ENCODE measurements around the gene PTGFR.

PTGFR gene, protein sequence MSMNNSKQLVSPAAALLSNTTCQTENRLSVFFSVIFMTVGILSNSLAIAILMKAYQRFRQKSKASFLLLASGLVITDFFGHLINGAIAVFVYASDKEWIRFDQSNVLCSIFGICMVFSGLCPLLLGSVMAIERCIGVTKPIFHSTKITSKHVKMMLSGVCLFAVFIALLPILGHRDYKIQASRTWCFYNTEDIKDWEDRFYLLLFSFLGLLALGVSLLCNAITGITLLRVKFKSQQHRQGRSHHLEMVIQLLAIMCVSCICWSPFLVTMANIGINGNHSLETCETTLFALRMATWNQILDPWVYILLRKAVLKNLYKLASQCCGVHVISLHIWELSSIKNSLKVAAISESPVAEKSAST

DNA sequence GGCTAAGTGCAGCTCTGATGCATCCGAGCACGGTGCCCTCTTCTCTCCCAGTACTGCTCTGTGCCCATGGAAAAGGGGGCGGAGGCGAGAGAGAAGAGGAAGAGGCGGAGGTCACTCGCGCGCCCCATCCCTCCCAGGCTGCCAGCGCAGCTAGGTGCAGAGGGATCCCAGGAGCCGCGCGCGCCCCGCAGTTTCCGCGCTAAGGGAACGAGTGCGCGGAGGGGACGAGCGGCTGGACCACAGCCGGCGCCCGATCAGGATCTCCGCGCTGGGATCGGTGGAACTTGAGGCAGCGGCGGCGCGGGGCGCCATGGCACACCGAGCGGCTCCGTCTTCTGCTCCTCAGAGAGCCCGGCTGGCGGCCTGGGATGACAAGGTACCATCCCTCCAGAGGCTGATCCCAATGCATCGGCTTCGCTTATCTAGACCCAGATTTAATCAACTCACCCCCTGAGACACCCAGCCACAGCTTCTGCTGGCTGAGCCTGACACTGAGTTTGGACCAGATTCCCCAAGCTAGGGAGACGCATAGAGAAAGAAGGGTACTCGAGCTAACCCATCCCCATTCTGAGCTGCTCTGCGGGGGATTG is at the start of gene PTGFR:
TSS of gene PTGFR (plus strand) at position 114 of the 590 bp plus-strand sequence. CDS start 1,770 bp downstream, outside the sequence.
- DNase-seq, result no peak

DNA sequence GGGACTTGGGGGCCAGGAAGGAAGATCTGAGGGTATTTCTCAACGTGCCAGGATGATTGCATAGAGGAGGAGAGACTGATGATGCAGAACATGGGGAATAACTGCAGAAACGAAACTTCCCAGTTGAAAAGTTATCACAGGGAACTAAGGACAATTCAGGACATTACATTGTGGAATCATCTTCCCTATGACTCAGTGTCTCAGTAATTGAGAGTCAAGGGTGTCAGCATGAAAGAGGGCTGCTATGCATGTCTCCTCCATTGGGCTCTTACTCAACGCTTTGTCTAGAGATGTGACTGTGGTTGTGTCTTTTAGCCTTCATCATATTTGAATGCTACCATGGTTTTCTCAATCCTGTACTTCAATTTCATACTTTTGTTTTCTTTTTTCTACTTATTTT is 48.9 kb upstream of the PTGFR start:
- DNase-seq, result no peak

DNA sequence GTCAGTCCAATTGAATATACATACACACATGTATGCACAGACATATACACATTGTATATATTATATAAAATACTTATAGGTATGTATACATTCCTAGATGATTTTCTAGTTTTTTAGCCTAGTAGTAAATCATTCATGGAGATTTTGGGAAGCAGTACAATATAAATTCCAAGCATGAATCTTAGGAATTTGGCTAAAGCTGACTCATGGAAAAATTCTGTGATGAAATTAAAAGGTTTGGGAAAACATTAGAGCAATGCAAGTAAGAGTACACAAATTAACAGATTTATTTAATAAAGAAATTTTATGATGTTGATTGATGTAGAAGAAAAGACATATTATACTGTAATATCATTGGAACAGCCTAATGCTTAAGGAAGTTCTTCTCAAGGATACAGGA is 43.7 kb upstream of the PTGFR start:
- no peak for DNase-seq

DNA sequence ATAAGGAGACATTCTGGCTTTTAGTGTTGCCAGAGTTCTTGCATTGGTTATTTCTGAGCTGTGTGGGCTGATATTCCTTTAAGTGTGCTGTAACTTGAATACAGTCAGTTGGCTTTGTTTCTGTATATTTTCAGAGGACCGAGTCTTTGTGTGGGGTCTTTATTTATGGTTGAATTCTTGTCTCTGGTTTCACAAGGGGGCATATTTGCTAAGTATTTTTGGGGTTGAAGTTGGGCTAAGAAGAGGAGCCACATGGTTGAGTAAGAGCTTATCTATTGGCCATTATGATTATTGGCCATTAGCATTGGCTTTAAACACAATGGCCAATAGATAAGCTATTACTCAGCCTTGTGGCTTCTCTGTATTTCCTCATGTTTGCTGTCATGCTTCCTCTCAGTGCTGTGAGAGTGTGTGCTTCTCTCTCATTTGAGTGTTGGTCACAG is 26.3 kb upstream of the PTGFR start:
- DNase-seq, result peak; percentile 75

DNA sequence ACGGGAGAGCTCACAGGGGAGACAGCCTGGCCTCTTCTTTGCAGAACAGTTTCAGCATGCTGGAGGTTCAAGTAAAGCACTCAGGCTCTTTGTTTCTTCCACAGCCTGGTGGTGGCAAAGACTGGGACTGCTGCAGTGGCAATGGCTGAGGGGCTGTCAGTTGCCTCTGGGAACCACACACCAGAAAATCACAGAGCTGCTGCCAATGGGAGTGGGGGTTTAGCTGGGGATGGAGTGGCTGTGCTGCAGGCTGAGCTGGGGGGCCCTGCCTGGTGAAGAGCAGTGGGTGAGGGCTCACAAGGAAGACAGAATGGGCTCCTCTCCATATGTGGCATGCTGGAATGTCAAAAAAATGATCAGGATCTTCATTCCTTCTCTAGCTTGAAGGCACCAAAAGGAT is 25.6 kb upstream of the PTGFR start:
- no peak for DNase-seq

DNA sequence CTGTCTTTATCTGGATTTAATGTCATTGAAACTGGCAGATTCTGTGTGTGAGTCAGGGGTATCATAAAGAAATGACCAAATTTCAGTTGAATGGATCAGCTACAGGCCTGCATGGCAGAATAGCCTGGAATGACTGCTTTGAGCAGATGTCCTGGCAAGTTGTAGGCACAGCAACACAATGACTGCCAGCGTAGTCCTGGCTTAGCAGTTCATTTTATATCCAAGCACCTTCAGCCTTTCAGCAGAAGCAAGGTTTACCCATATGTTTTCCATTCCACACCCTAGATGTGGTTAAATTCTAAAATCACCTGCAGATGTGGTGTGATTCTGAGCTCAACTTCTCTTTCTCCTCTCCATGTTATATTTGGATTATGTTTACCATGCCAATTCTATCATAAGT is 22.3 kb upstream of the PTGFR start:
- DNase-seq, result no peak

DNA sequence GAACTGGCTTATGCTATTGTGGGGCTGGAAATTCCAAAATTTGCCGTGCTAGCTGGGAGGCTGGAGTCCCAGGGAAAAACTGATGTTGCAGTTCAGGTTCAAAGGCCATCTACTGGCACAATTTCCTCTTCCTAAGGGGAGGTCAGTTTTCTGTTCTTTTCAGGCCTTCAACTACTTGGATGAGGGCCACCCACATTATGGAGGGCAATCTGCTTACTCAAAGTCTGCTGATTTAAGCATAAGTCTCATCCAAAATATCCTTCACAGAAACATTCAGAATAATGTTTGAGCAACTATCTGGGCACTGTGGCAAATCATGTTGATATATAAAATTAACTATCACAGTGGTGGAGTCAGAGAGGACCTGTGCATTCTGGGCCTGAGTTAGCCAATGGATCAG is 21.2 kb upstream of the PTGFR start:
- no peak for DNase-seq

DNA sequence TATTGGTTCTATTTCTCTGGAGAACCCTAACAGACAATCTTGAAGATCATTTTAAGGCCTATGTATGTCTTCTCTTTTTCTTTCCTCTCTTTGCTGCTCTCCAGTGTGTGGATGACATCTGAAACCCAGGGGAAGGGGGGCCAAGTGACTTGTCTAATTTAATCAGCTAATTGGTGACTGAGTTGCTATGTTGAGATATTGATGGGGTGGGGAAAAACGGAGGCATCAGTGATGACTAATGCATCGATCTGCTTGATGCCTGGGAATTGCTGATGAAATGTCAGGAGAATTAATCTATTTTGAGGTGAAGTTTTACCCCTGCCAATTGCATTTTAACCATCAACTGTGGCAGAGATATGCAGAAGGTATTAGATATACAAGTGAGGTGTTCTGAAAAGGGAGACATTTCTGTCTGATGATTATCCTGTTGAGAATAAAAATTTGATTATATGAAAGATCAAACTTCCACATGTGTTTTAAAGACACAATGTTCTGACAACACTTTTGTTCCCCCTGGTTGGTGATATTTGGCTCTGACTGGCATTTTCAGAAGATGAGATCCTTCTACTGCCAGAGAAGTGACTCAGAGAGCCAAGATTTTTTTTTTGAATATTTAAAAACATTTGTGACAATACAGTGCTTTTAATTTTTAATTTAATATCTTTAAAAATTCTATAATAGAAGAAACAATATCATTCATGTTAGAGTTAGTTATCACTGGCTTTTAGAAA is 18.7 kb upstream of the PTGFR start:
- DNase-seq, result no peak

DNA sequence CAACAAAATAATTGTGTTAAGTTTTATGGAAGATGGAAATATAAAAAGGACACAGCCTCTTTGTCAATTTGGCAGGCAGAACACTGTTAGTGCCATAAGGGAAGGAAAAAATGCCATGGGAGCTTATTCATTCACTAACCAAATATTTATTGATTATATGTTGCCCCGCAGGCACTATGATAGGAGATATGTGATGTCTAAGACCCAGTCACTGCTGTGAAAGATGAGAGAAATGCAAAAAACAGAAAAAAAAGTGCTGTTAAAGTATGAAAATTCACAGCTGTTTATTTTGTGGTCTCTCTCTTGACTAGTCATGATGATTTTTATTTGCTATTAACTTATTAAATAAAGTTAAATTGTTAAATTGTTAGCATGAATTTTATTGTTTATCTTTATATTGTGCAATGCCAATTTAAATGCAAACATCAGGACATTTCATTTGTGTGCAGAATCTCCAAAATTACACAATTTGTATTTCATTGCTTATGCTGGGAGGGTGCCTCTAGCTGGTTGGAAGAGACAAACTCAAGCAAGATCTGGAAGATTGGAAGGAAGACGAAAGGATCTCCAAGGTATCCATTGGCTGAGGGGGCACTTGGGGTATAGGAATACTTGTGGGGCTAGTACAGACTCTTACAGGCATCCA is 17.8 kb upstream of the PTGFR start:
- no peak for DNase-seq

DNA sequence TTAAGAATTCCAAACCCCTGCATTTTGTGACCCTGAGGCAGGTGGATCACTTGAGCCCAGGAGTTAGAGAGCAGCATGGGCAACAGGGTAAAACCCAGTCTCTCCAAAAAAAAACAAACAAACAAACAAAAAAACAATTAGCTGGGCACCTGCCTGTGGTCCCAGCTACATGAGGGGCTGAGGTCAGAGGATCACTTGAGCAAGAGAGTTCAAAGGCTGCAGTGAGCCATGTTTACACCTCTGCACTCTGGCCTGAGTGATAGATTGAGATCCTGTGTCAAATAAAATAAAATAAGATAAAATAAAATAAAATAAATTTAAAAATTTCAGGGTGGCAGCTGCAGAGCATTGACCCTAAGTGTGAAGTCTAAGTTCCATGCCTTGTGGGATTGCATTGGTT is 16.7 kb upstream of the PTGFR start:
- DNase-seq, result no peak

DNA sequence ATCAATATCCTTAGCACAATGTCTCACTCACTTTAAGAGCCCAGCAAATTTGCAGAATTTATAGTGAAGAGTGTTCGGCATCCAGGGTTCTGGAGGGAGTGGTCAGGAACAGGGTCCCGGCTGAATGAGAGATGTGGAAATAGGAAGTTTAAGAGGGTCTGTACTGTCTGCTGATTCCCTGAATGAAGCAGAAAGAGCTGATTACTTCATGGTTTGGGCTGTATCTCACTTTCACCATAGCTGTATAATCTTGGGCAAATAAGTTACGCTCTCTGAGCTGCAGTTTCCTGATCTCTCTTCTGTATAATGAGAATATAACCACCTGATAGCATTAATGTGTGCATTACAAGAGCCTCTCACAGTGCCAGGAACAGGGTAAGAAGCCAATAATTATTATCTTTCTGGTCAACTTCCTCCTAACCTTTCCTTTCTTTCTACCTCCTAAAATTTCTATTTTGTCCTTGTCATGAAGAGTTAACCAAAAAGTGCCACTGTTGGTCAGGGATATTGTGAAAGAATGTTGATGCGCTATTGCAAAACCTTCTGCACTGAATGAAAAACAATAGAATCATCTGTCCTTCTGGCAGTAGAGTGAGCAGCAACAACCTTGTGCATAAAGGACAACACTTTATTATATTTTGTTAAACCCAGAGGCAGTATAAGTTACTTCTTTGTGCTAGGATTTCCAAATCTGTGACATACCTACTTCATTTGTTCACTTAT is 14.7 kb upstream of the PTGFR start:
- peak; percentile 74 for DNase-seq

DNA sequence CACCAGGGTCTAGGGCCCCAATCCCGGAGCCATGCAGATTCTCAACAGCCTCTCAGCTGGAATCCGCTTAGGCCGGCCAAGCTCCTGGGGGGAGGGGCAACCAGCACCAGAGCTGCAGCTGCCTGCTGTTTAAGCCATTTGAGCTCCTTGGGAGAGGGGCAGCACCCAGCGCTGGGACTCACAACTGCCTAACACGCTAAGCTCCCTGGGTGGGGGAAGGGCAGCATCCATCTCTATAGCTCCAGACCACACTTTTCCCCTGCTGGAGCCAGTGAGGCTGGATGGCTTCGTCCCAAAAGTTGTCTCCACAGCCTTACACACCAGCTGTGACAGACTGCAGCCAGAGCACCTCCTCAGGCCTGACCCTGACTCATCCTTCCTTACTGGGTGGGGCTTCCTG is 6.9 kb upstream of the PTGFR start:
- DNase-seq, result no peak

DNA sequence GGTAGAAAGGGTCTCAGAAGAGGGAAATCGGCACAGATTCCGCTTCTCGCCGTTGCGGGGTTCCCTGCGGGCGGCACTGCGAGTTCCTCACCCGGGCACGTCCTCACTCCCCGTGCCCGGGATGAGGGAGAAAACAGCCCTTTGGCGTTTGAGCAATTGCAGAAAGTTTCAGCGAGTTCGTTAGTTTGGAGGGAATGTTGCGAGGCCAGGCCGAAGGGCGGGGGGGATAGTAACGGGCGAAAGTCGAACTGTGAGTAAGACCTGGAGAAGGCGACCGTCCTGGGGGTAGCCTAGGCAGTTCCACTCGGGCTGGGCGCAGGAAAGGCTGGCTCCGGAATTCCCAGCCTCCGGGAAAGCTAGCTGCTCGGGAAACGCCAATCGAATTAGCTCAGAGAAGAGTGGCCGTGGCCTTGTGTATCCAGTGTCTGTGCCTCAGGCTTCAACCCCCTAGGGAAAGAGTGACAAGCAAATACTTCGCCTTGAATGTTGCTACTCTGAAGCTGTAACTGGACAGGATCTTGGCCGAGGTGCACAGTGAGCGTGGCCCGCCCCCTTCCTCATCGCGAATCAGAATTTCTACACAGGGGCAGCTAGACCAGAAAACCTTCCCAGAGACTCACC is 787 bp downstream of the PTGFR start:
- DNase-seq, result no peak

DNA sequence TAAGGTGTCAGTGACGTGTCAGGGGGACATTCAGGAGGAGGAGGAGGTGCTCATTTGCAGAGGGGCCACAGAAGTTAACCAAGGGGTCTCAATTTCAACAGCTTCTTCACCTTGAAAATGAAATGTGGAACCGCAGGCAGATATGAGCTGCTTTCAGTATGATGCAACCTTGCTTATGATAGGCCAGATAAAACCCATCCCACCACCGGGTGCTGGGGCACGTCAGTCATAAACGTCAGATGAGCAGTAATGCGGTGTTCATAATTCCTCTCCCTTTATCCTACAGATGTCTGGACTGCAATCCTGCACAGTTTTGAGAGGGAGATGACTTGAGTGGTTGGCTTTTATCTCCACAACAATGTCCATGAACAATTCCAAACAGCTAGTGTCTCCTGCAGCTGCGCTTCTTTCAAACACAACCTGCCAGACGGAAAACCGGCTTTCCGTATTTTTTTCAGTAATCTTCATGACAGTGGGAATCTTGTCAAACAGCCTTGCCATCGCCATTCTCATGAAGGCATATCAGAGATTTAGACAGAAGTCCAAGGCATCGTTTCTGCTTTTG is 1.7 kb downstream of the PTGFR start:
- DNase-seq, result peak; percentile 41

DNA sequence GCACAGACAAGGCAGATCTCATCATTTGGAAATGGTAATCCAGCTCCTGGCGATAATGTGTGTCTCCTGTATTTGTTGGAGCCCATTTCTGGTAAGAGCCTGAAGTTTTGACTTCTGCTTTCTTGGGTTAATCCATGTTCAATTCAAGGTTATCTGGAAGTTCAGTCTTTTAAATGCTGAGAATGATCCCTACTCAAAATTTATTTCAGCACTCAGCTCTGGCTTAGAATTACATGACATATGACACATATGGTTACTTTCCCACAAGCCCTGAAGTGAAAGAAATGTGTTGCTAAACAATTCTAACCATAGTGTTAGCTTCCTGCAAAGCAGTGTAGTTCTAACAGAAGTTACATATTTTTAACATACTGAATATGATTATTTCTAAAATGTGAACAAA is 2.7 kb downstream of the PTGFR start:
- DNase-seq, result peak; percentile 69

DNA sequence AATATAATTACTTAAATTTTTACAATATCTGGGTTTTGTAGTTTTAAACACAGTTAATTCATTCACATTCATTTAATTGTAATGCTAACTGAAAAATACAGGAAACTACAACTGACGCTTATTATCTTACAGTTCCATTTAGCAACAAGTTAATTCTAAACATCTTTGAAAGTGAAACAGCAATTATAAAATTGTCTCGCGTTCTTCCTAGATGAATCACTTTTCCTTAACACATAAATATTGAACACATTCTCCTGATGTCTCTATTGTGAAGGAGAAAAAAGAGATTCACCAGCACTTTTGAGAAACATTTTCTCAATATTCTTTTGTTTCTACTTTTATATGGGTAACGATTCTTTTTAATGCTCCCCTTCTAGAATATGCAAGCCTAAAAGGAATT is 6.4 kb downstream of the PTGFR start:
- no peak for DNase-seq

DNA sequence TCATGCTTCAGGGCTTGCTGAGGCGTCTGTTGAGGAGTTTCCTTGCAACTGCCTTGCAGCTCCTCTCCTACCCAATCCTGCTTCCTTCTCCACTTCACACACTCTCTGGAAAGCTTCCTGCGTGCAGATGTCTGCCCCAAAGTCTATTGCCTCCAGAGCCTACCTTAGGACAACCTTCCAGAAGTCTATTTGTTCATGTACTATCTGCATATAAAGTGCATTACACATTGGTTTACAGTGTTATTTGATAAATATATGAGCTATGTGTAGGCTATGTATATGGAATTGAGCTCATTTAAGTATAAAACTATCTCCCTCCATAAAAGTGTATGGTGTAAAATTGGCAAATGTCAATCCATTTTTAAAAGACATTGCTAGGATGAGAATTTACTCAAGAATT is 9.8 kb downstream of the PTGFR start:
- DNase-seq, result no peak

DNA sequence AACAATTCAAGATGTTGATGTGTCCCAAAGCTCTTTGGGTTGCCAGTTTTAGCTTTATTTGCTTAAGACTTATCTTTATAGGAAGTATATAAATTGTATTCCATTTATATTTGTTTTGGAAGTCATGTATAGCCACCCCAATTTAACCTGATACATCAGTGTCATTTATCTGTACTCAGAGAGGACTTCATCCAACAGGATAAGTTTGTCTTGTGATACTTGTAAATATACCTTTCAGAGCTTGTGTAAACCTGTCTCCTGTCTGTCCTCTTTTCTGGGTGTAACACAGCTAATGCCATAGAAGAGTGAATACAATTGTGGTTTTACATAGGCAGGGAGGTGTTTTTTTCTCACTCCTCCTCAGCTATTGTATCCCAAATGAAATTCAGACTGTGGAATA is 10.4 kb downstream of the PTGFR start:
- no peak for DNase-seq

DNA sequence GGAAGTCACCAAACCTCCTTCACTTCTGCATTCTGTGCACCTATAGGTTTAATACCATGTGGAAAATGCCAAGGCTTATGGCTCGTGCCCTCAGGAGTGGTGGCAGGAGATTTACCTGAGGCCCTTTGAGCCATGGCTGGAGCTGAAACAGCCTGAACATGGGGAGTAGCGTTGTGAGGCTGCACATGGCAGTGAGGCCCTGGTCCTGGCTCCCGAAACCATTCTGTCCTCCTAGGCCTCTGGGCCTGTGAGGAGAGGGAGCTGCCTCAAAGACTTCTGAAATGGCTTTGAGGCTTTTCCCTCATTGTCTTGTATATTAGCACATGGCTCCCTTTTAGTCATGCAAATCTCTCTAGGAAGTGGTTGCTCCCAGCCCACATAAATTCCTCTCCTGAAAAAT is 20.6 kb downstream of the PTGFR start:
- no peak for DNase-seq

DNA sequence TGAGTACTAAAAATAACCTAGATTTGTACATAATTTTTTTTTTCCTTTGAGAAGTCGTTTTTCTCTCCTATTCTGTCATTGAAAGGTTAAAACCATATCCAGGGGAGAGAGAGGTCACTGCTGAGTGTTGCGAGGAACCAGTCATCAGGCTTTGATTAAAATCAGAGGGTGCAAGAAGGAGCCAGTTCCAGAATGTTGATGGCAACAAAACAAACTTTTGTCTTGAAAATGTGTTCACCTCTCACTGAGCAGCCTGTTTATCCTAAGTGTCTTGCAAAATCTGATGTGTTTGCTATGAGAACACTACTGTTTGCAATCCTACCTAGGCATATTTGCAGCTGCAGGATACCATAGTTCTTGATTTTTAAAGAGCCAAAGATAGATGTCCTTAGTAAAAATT is 25.9 kb downstream of the PTGFR start:
- DNase-seq, result no peak

DNA sequence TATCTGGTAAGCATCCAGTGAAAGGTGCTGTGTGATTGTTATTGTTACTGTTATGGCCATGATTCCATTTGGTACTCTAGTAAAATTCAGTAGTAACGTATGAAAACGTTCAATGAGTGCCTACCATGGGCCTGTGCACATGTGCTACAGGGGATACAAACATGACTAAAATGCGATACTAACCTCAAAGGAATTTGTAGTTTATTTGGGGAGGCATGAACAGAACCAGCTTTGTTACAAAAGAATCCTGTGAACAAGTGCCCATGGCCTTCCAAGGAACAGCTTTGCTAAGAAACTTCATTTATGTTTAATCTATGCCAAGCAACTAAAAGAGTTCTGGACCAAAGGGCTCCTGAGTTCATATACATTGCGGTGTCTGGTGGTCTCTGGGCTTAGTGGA is 28.7 kb downstream of the PTGFR start:
- DNase-seq, result no peak

DNA sequence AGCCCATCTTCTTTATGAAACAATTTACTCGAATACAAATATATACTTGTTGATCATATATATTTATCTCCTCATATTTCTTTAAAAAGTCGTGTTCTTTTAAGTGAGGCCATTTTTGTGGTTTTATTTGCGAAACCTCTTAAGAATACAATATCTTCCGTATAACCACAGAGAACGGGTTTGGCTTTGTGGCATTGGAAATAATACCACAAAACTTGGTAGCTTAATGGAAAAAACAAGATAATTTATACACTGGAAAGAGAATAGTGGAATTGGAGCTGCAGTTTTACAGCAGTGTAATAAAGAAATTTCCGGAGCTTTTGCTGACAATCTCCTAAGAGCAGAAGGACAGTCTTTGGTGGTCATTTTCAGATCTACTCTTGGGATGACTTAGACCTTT is 29.4 kb downstream of the PTGFR start:
- DNase-seq, result peak; percentile 55
